Activated CD4-positive, CD25-positive, alpha-beta regulatory T cell treated with anti-CD3 and anti-CD28 coated beads, Interleukin-2, amount 50 U/mL, for 24 hours (primary cell): ENCODE results near the gene SCG3.
"Not testable (repeated sequence)": the region's sequence is repeated elsewhere in the genome, so short reads cannot be mapped to it uniquely, and the experiment has no call there.

ENCODE experiments used
- ATAC-seq, 2 donors: fragments of 150-1000 bp; cut with Tn5 transposase; one replicate each; pipeline ENCODE4 v1.10.0; 2021; ENCODE audit warnings: mild to moderate bottlenecking in 1 of 2, moderate library complexity in 1 of 2

Gene SCG3

DNA sequence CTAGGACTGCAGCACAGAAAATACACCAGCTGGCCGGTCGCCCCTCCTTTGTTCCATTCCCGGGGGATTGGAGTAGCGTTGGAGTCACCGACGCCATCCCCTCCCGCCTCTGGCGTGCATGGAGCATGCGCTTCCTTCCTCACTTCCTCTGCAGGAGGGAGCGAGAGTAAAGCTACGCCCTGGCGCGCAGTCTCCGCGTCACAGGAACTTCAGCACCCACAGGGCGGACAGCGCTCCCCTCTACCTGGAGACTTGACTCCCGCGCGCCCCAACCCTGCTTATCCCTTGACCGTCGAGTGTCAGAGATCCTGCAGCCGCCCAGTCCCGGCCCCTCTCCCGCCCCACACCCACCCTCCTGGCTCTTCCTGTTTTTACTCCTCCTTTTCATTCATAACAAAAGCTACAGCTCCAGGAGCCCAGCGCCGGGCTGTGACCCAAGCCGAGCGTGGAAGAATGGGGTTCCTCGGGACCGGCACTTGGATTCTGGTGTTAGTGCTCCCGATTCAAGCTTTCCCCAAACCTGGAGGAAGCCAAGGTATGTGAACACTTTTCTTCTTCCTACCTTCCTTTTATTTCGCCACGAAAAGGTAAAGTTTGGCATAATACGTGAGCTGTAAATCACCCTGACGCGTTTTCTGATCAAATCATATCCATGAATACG lies at the start of gene SCG3:
Gene SCG3 (plus strand): TSS at position 201 of the 661 bp plus-strand sequence. CDS start 253 bp downstream, at position 454.
- ATAC-seq, result peak; percentile 46 to 55

DNA sequence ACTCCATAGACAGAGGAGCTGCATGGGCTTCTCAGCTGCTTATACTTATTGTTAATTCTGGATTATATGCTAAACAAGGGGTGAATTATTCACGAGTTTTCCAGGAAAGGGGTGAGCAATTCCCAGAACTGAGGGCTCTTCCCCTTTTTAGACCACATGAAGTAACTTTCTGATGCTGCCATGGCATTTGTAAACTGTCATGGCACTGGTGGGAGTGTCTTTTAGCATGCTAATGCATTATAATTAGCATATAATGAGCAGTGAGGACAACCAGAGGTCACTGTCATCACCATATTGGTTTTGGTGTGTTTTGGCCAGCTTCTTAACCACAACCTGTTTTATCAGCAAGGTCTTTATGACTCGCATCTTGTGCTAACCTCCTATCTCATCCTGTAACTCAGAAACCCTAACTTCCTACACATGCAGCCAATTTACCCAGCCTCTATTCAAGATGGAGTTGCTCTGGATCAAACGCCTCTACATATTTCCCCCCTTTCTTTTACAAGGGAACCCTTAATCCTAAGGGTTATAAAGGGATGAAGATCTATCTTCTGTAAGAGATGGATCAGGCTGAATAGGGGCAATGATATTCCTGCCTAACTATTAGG lies 46.6 kb upstream of the SCG3 start:
- no peak for ATAC-seq

GRCh38 chr15:51641490-51642130 lies 39.7 kb upstream of the SCG3 start:
- ATAC-seq, result no peak

- no peak for ATAC-seq
These were observed 38.6 kb upstream of the SCG3 start for GRCh38 chr15:51642696-51643095.

DNA sequence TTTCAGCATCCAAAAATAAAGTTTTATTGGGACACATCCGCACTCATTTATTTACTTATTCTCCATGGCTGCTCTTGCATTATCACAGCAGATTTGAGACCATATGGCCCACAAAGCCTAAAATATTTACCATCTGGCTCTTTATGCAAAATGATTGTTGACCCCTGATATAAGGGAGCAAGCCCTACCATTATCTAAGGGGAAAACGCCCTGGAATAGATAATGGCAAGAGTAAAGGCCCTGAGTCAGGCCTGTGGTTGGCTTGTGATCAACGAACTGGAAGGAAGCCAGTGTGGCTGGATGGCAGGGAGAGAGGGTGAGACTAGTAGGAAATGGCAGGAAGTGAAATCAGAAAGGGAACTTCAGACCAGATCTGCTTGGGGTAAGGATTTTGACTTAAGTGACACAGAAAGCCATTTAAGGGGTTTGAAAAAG lies 34.2 kb upstream of the SCG3 start:
- no peak for ATAC-seq

GRCh38 chr15:51648101-51648500 lies 33.2 kb upstream of the SCG3 start:
- not testable (repeated sequence) for ATAC-seq

DNA sequence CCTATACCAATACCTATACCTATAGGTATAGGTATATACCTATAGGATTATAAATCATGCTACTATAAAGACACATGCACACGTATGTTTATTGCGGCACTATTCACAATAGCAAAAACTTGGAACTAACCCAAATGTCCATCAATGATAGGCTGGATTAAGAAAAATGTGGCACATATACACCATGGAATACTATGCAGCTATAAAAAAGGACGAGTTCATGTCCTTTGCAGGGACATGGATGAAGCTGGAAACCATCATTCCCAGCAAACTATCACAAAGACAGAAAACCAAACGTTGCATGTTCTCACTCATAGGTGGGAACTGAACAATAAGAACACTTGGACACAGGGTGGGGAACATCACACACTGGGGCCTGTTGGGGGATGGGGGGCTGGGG lies 32.7 kb upstream of the SCG3 start:
- ATAC-seq, result not testable (repeated sequence)

DNA sequence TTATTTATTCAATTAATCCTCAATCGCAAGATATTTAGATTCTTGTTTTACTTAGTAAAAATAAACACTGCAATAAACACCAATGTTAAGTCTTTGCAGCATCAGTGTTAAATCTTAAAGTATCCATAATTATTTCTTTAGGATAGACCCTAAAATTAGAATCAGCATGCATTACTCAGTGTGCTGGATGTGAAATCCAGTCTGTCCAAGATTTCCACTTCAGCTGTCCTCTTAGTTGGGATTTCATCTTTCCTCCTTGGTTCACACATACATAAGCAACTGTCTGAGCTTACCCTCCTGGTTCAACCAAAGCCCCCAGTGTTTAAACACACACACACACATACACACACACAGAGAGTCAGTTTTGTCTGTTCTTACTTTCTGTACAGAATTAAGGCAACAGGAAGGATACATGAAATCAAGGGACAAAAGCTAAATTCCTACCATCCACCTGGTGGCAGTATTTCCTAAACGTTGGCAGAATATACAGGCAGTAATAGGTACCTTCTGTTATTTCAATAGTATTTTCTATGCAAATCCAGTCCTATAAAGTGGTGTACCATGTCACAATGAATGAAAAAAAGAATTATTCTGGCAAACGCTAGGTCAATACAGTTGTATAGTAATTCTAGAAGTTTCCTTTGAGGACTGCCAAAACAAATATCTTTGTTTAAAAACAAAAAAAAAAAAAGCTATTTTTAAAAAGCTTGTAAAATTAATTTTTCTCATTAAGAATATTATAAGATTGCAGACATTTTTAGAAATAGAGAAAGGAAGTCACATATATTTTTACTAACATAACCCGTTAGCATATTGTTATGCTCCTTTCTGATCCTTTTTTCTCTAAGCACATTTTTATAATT lies 31.4 kb upstream of the SCG3 start:
- ATAC-seq, result peak; percentile 68 to 70

- no peak for ATAC-seq
These were observed 29.1 kb upstream of the SCG3 start for GRCh38 chr15:51652084-51652668.

DNA sequence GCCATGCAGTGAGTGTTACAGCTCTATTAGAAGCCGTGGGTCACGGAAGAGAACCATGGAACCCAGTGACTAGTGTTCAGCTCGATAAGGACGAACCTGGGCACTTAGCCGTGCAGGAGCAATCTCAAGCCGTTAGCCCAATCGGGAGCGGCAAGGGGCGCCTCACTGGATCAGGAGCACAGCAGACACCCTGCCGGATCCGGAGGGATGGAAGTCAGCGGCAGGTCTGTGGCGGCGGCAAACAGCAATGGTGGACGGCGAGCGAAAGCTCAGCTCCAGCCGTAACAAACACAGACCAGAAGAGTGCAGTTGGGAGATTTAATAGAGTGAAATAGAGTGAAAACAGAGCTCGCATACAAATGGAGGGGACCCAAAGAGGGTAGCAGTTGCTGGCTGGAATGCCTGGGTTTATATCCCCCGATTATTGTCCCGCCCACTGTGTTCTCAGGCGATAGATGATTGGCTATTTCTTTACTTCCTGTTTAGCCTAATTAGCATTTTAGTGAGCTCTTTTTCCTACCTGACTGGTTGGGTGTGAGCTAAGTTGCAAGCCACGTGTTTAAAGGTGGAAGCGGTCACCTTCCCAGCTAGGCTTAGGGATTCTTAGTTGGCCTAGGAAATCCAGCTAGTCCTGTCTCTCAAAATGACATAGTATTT lies 25.8 kb upstream of the SCG3 start:
- ATAC-seq, result not testable (repeated sequence)

DNA sequence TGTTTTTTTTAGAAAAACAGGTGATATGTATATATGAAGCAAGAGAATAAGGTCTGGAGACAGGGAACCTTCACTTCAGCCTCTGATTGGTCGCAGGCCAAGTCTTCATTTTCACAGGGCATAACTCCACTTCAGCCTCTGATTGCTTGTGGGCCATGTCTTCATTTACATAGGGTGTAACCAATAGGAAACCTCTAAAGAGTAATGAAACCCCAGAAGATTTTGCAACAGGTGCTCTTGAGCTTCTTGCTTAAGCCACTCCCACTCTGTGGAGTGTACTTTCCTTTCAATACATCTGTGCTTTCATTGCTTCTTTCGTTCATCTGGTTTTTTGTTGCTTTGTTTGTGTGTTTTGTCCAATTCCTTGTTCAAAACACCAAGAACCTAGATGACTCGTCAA lies 22.6 kb upstream of the SCG3 start:
- no peak for ATAC-seq

DNA sequence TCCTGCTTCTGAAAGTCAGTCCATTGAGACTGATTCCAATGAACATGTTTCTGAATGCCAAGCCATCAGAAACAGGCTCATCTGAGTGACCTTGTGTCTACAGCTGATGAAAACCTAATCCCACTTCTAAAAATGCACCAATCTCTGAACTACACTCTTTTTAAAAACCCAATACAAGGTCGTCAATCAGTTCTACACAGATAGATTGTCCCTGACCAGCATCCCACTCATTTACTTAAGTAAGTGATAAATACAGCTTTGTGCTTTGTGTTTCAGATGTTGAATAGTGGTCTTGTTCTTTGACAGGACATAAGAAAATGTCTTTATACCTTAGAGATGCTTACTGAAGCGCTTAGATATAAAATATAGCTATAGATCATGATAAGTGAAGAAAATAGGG lies 20.2 kb upstream of the SCG3 start:
- ATAC-seq, result no peak

- no peak for ATAC-seq
These were observed 13.8 kb upstream of the SCG3 start for GRCh38 chr15:51667478-51667877.

- no peak for ATAC-seq
These were observed 12.9 kb upstream of the SCG3 start for GRCh38 chr15:51668446-51668845.

GRCh38 chr15:51669381-51669780 lies 11.9 kb upstream of the SCG3 start:
- ATAC-seq, result no peak

DNA sequence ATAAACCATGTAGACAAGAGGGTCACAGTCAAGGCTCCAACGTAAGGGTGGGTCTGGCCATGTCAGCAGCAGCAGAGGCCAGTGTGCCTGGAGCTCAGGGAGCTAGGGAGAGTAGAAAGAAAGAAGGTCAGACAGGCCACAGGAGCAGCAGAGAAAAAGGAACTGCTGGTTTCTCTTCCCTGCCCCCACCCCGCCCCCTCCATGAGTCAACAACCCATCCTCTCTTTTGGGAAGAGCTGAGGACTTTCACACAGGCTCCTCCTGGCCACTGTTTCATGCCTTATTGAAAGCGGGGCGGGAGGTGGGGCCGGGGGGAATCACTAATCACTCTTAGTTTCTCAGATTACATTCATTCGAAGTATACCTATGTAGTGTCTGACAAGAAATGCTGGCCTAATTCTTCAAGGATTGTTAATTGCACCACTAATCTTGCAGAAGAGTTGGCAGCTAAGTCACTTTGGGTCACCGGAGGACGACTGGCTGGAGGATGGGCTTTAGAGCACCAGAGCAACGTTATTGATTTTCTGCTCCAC lies 9.1 kb upstream of the SCG3 start:
- no peak for ATAC-seq

GRCh38 chr15:51672913-51673857 lies 8.1 kb upstream of the SCG3 start:
- no peak for ATAC-seq

GRCh38 chr15:51675234-51675633 lies 6.1 kb upstream of the SCG3 start:
- no peak for ATAC-seq

DNA sequence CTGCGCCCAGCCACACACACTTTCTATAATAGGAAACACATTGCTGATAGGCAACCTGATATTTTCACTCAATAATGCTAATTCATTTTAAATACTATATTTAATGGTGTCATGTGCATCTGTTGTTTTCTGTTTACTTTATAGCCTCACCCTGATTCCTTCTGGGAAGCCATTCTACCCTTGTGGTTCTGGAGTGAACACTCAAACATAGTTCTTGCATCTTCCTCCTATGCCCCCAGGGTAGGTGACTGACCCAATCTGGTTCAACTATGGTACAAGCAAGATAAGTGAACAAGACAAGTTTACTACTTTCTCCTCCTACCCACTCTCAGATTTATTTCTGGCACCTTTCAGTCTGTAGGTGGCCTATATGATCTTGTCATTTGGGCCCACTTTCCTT lies 4.3 kb upstream of the SCG3 start:
- no peak for ATAC-seq

DNA sequence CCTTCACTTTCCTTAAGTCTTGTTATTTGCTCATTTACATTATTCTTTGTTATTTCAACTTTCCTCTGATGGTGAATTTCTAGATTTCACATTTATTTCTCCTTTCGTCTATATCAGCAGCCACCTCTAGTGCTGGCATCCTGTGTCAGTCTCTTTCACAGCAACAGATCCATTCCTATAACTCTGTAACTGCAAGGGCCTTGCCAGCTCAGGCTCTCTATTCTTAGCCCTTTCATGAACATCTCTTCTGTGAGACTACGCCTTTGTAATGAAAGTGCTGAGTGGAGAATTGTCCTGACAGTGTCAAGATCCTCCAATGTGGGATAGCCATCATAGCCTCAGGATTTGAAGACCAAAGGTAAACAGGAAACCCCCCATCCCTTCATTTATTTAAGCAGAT lies 3.9 kb upstream of the SCG3 start:
- no peak for ATAC-seq

- no peak for ATAC-seq
These were observed 3.2 kb upstream of the SCG3 start for GRCh38 chr15:51678096-51678495.
